ENCODE data around the gene TNC. TPM values are rescaled to one million over a fixed set of nuclear protein-coding genes. Genes with fewer than 3 reads are reported as not detected.

TNC gene
- total RNA-seq, 4 donors from 2014 or later = 4.8 to 47.0 (median 17.3) TPM

GRCh38 chr9:115057559-115057958, 60.4 kb downstream of the TNC start:
- no peak for TF ChIP-seq POLR2A (IDR thresholded peaks at IDR 0.05)
- TF ChIP-seq, protein P1, sequence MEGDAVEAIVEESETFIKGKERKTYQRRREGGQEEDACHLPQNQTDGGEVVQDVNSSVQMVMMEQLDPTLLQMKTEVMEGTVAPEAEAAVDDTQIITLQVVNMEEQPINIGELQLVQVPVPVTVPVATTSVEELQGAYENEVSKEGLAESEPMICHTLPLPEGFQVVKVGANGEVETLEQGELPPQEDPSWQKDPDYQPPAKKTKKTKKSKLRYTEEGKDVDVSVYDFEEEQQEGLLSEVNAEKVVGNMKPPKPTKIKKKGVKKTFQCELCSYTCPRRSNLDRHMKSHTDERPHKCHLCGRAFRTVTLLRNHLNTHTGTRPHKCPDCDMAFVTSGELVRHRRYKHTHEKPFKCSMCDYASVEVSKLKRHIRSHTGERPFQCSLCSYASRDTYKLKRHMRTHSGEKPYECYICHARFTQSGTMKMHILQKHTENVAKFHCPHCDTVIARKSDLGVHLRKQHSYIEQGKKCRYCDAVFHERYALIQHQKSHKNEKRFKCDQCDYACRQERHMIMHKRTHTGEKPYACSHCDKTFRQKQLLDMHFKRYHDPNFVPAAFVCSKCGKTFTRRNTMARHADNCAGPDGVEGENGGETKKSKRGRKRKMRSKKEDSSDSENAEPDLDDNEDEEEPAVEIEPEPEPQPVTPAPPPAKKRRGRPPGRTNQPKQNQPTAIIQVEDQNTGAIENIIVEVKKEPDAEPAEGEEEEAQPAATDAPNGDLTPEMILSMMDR (IDR thresholded peaks at IDR 0.05) = no peak
- no peak for DNase-seq (ENCODE audit: low spot score in 2 of 2)
- intact Hi-C loops (cut with DNase I; ENCODE audit: low total_unique reads) = no loop called here
- H3K4me3 ChIP-seq (ENCODE audit: low read depth, poor library complexity, severe bottlenecking) = no peak overlapping the region

DNA sequence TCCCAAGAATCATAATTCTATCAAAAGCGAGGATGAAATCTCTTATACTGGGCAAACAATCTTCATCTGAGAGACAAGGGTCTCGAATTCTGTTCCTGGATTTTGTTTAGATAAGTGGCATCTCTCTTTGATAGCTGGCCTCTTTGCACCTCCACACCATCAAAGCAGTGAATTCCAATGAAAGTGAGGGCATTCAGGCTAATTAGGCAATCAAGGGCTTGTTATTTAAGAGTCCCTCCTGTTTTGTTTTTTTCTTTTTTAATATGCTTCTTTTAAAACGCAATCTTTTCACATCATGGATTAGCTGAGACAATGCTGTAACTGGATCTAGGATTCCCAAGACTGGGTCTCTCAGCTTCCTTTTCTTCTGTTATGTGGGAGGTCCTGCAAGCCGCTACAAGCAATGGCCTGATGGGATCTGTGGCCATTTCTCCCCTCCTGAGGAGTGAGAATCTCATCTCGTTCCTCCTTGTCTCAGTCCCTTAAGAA, 67.9 kb downstream of the TNC start:
- no peak for TF ChIP-seq POLR2A (IDR thresholded peaks at IDR 0.05)
- TF ChIP-seq, protein P1 (IDR thresholded peaks at IDR 0.05) = no peak
- no peak overlapping the region for H3K4me3 ChIP-seq (ENCODE audit: low read depth, poor library complexity, severe bottlenecking)
- intact Hi-C loops (cut with DNase I; ENCODE audit: low total_unique reads) = no loop called here
- WGBS, 2 donors = 82 to 93% methylated on average over 5 of the region's 5 CpGs
- DNase-seq (ENCODE audit: low spot score in 2 of 2) = no peak

- WGBS, 2 donors = 89 to 94% methylated on average over 1 of the region's 1 CpG
- TF ChIP-seq POLR2A (IDR thresholded peaks at IDR 0.05) = no peak
- TF ChIP-seq, protein P1 (IDR thresholded peaks at IDR 0.05) = no peak
- intact Hi-C loops (cut with DNase I; ENCODE audit: low total_unique reads) = no loop called here
- DNase-seq (ENCODE audit: low spot score in 2 of 2) = no peak
- H3K4me3 ChIP-seq (ENCODE audit: low read depth, poor library complexity, severe bottlenecking) = no peak overlapping the region
Measured at GRCh38 chr9:115046824-115047223, 71.1 kb downstream of the TNC start.

GRCh38 chr9:115046199-115046598, 71.8 kb downstream of the TNC start:
- intact Hi-C loops (cut with DNase I; ENCODE audit: low total_unique reads) = no loop called here
- no peak for DNase-seq (ENCODE audit: low spot score in 2 of 2)
- TF ChIP-seq, protein P1 (IDR thresholded peaks at IDR 0.05) = no peak
- no peak for TF ChIP-seq POLR2A (IDR thresholded peaks at IDR 0.05)
- no peak overlapping the region for H3K4me3 ChIP-seq (ENCODE audit: low read depth, poor library complexity, severe bottlenecking)
- WGBS, 2 donors = 96% methylated on average over 6 of the region's 6 CpGs

GRCh38 chr9:115043632-115044031, 74.3 kb downstream of the TNC start:
- H3K4me3 ChIP-seq (ENCODE audit: low read depth, poor library complexity, severe bottlenecking) = no peak overlapping the region
- intact Hi-C loops (cut with DNase I; ENCODE audit: low total_unique reads) = no loop called here
- TF ChIP-seq POLR2A (IDR thresholded peaks at IDR 0.05) = no peak
- TF ChIP-seq, protein P1 (IDR thresholded peaks at IDR 0.05) = no peak
- WGBS, 2 donors = 87 to 90% methylated on average over 3 of the region's 3 CpGs
- DNase-seq (ENCODE audit: low spot score in 2 of 2) = no peak

DNA sequence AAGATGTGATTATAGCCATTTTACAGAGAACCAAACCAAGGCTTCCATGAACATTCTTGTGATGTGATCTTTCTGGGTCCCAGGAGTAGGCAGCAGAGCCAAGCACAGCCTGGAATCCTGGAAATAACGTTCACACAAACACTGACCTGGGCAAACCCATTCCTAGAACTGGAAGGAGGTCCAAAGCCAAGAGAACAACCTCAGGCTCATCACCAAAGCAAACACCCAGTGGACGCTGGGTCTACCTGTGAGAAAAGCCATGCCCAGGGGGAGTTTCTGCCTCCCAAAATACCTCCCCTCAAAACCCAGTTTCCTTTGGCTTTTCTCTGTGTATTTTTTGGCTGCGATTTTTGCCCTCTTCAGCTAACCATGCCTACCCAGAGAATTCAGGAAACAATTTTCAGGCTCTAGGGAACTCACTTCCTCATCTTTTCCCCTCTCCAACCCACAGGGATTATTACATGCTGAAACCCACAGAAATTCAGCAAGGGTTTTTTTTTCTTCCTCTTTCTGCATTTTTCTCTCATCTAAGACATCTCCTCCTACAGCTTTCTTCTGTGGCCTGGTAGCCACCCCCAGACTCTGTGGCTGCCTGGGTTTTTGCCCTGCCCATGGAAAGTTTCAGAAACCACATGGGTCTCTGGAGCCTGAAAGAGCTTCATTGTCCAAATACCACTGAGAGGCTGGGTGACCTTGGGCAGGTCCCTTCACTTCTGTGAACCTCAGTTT, 75.0 kb downstream of the TNC start:
- intact Hi-C loops (cut with DNase I; ENCODE audit: low total_unique reads) = no loop called here
- no peak overlapping the region for H3K4me3 ChIP-seq (ENCODE audit: low read depth, poor library complexity, severe bottlenecking)
- no peak for DNase-seq (ENCODE audit: low spot score in 2 of 2)
- TF ChIP-seq POLR2A (IDR thresholded peaks at IDR 0.05) = no peak
- TF ChIP-seq, protein P1 (IDR thresholded peaks at IDR 0.05) = no peak
- 38 to 50% methylated on average over 3 of the region's 3 CpGs for WGBS, 2 donors

Data from lower leg skin (tissue), 4 donors.